Neuronal stem cell (in vitro differentiated cells): Measurements from ENCODE around the gene ATP8B4.

Experiments used
- DNase-seq: peaks from one replicate; pipeline ENCODE4 v3.0.0-alpha.2; 2013; ENCODE audit warnings: low spot score
- H2AFZ ChIP-seq: one replicate; pipeline ENCODE4 v1.6.1; 2013; ENCODE audit warnings: mild to moderate bottlenecking, low read length, inconsistent platforms
- H2AK5ac ChIP-seq: 2 replicates; pipeline ENCODE4 v1.6.1; 2013; ENCODE audit warnings: low read depth, mild to moderate bottlenecking, inconsistent platforms, low read length, moderate library complexity, mixed read lengths
- H2BK120ac ChIP-seq: 2 replicates; pipeline ENCODE4 v1.6.1; 2013; ENCODE audit warnings: low read depth, mild to moderate bottlenecking, inconsistent platforms, low read length, moderate library complexity, mixed read lengths
- H2BK12ac ChIP-seq: one replicate; pipeline ENCODE4 v1.6.1; 2013; ENCODE audit warnings: low read length, inconsistent platforms
- H2BK15ac ChIP-seq: 2 replicates; pipeline ENCODE4 v1.6.1; 2013; ENCODE audit warnings: mild to moderate bottlenecking, low read length, inconsistent platforms, mixed read lengths
- H2BK5ac ChIP-seq: one replicate; pipeline ENCODE4 v1.6.1; 2013; ENCODE audit warnings: inconsistent platforms, mild to moderate bottlenecking, low read length, moderate library complexity
- H3K14ac ChIP-seq: one replicate; pipeline ENCODE4 v1.6.1; 2013; ENCODE audit warnings: low read length, inconsistent platforms
- H3K18ac ChIP-seq: 2 replicates; pipeline ENCODE4 v1.6.1; 2013; ENCODE audit warnings: low read length, inconsistent platforms
- H3K23ac ChIP-seq: 2 replicates; pipeline ENCODE4 v1.6.1; 2013; ENCODE audit warnings: low read depth, mild to moderate bottlenecking, mixed read lengths, low read length, inconsistent platforms; ENCODE audit not compliant: poor library complexity
- H3K27ac ChIP-seq: replicated peaks from 3 replicates; pipeline ENCODE4 v1.5.1; 2013; ENCODE audit warnings: low read length, inconsistent platforms
- H3K27me3 ChIP-seq, 3 experiments: 2 replicates each; pipeline ENCODE4 v1.6.1; 2013; ENCODE audit warnings: low read length in 3 of 3, mild to moderate bottlenecking in 2 of 3, inconsistent platforms in 1 of 3, low read depth in 1 of 3, mixed read lengths in 1 of 3, moderate library complexity in 1 of 3; ENCODE audit not compliant: control insufficient read depth in 3 of 3, insufficient read depth in 3 of 3
- H3K36me3 ChIP-seq, 2 donors: replicated peaks in 1 of 2; 2 replicates each; pipeline ENCODE4 v1.6.1; 2013; ENCODE audit warnings: low read length in 2 of 2; ENCODE audit not compliant: control insufficient read depth in 2 of 2, insufficient read depth in 2 of 2
- H3K4ac ChIP-seq: 2 replicates; pipeline ENCODE4 v1.6.1; 2013; ENCODE audit warnings: inconsistent platforms, mild to moderate bottlenecking, low read length, moderate library complexity
- H3K4me1 ChIP-seq, 2 donors: 1 replicate in 1 of 2; 2 replicates in 1 of 2; pipeline ENCODE4 v1.6.1; 2013; ENCODE audit warnings: low read length in 2 of 2, low read depth in 1 of 2; ENCODE audit not compliant: control insufficient read depth in 2 of 2, insufficient read depth in 1 of 2
- H3K4me2 ChIP-seq: one replicate; pipeline ENCODE4 v1.6.1; 2013; ENCODE audit warnings: mild to moderate bottlenecking, low read length, inconsistent platforms; ENCODE audit not compliant: insufficient read depth, poor library complexity, severe bottlenecking
- H3K4me3 ChIP-seq, 2 donors: 2 replicates each; pipeline ENCODE4 v1.5.1; 2013; ENCODE audit warnings: low read length in 2 of 2, mild to moderate bottlenecking in 2 of 2, inconsistent platforms in 1 of 2, moderate library complexity in 1 of 2
- H3K79me1 ChIP-seq: one replicate; pipeline ENCODE4 v1.6.1; 2013; ENCODE audit warnings: low read depth, mild to moderate bottlenecking, inconsistent platforms, low read length, moderate library complexity
- H3K9ac ChIP-seq: one replicate; pipeline ENCODE4 v1.6.1; 2013; ENCODE audit warnings: mild to moderate bottlenecking, low read depth, low read length, inconsistent platforms; ENCODE audit not compliant: poor library complexity
- H3K9me3 ChIP-seq, 2 donors: replicated peaks in 1 of 2; 2 replicates each; pipeline versions ENCODE3 to v1.6.1; 2013; ENCODE audit warnings: low read length in 2 of 2, mild to moderate bottlenecking in 2 of 2, inconsistent platforms in 1 of 2, low read depth in 1 of 2, mixed read lengths in 1 of 2, moderate library complexity in 1 of 2; ENCODE audit not compliant: control insufficient read depth in 2 of 2, insufficient read depth in 1 of 2
- H4K8ac ChIP-seq: one replicate; pipeline ENCODE4 v1.6.1; 2013; ENCODE audit warnings: low read depth, mild to moderate bottlenecking, inconsistent platforms, low read length, moderate library complexity
- H4K91ac ChIP-seq: one replicate; pipeline ENCODE4 v1.6.1; 2013; ENCODE audit warnings: low read length, low read depth, mild to moderate bottlenecking, inconsistent platforms; ENCODE audit not compliant: poor library complexity
- WGBS, 2 donors: extraction: QIAGEN DNeasy Blood & Tissue Kit; methylation state at CpG; one replicate each; pipeline ENCODE4 v1.1.7; 2013; ENCODE audit warnings: missing lambda C conversion rate in 2 of 2, mixed read lengths in 1 of 2; ENCODE audit not compliant: insufficient read length in 2 of 2, insufficient replicate concordance in 1 of 2; ENCODE audit errors: extremely low coverage in 2 of 2; 5-methylcytosine and 5-hydroxymethylcytosine counted together

Gene ATP8B4

GRCh38 chr15:49984436-49984835, 134.6 kb downstream of the ATP8B4 start:
- H3K27me3 ChIP-seq: no peaks in the 10 kb centered on the region
- DNase-seq: no peak
- no peak overlapping the region for H2AFZ ChIP-seq
- no peak overlapping the region for H3K9ac ChIP-seq
- peaks cover 0 to 2% of the 10 kb centered on the region in 2 donors for H3K9me3 ChIP-seq
- no peak overlapping the region for H2BK120ac ChIP-seq
- no peak overlapping the region for H3K23ac ChIP-seq
- H2BK5ac ChIP-seq: no peak overlapping the region
- no peak overlapping the region for H4K91ac ChIP-seq
- no peak overlapping the region for H4K8ac ChIP-seq
- no peak overlapping the region for H3K27ac ChIP-seq
- H3K36me3 ChIP-seq: no peaks in the 10 kb centered on the region
- no peak overlapping the region for H2AK5ac ChIP-seq
- no peak overlapping the region for H2BK15ac ChIP-seq
- H3K4me1 ChIP-seq: no peaks in the 10 kb centered on the region
- H3K4me3 ChIP-seq: no peak overlapping the region
- H3K14ac ChIP-seq: no peak overlapping the region
- H3K4ac ChIP-seq: no peak overlapping the region
- no peak overlapping the region for H3K4me2 ChIP-seq
- no CpG with 5 or more reads among the region's 2 CpGs for WGBS, 2 donors
- H3K79me1 ChIP-seq: no peaks in the 10 kb centered on the region
- H3K18ac ChIP-seq: no peak overlapping the region
- H2BK12ac ChIP-seq: no peak overlapping the region

- Histone ChIP-seq H2AK5ac (no peak overlapping the region), H3K18ac (no peak overlapping the region), H2AFZ (no peak overlapping the region), H2BK12ac (no peak overlapping the region), H3K9ac (no peak overlapping the region), H3K79me1 (no peaks in the 10 kb centered on the region), H4K91ac (no peak overlapping the region), H3K27me3 (no peaks in the 10 kb centered on the region), H3K36me3 (no peaks in the 10 kb centered on the region), H3K27ac (no peak overlapping the region), H3K4me1 (no peaks in the 10 kb centered on the region), H3K4me2 (no peak overlapping the region), H2BK5ac (no peak overlapping the region), H3K23ac (no peak overlapping the region), H4K8ac (no peak overlapping the region), H3K4me3 (no peak overlapping the region), H2BK15ac (no peak overlapping the region), H2BK120ac (no peak overlapping the region), H3K4ac (no peak overlapping the region), H3K14ac (no peak overlapping the region), H3K9me3 (peaks cover 0 to 2% of the 10 kb centered on the region in 2 donors)
- no peak for DNase-seq
- WGBS, 2 donors: no CpG with 5 or more reads among the region's 3 CpGs
Measured at GRCh38 chr15:49982584-49982983, 136.4 kb downstream of the ATP8B4 start.

- Histone ChIP-seq H2BK120ac (no peak overlapping the region), H3K4me1 (no peaks in the 10 kb centered on the region), H3K27ac (no peak overlapping the region), H3K79me1 (no peaks in the 10 kb centered on the region), H3K36me3 (no peaks in the 10 kb centered on the region), H3K4me3 (no peak overlapping the region), H3K14ac (no peak overlapping the region), H3K27me3 (no peaks in the 10 kb centered on the region), H2BK5ac (no peak overlapping the region), H3K4ac (no peak overlapping the region), H2AFZ (no peak overlapping the region), H4K91ac (no peak overlapping the region), H3K18ac (no peak overlapping the region), H3K4me2 (no peak overlapping the region), H3K9ac (no peak overlapping the region), H4K8ac (no peak overlapping the region), H2AK5ac (no peak overlapping the region), H3K9me3 (peaks cover 0 to 2% of the 10 kb centered on the region in 2 donors), H3K23ac (no peak overlapping the region), H2BK12ac (no peak overlapping the region), H2BK15ac (no peak overlapping the region)
- DNase-seq: no peak
- no CpG with 5 or more reads among the region's 2 CpGs for WGBS, 2 donors
Measured at GRCh38 chr15:49979705-49980382, 139.2 kb downstream of the ATP8B4 start.

- Histone ChIP-seq H3K27ac (no peak overlapping the region), H2AK5ac (no peak overlapping the region), H3K4ac (no peak overlapping the region), H2BK5ac (no peak overlapping the region), H2BK120ac (no peak overlapping the region), H4K91ac (no peak overlapping the region), H3K23ac (no peak overlapping the region), H3K14ac (no peak overlapping the region), H3K4me2 (no peak overlapping the region), H2AFZ (no peak overlapping the region), H3K36me3 (no peaks in the 10 kb centered on the region), H3K27me3 (no peaks in the 10 kb centered on the region), H4K8ac (no peak overlapping the region), H3K4me3 (no peak overlapping the region), H3K9ac (no peak overlapping the region), H3K4me1 (no peaks in the 10 kb centered on the region), H3K79me1 (no peaks in the 10 kb centered on the region), H3K9me3 (no peaks in the 10 kb centered on the region), H2BK12ac (no peak overlapping the region), H3K18ac (no peak overlapping the region), H2BK15ac (no peak overlapping the region)
- WGBS, 2 donors: no CpG with 5 or more reads among the region's 2 CpGs
- DNase-seq: no peak
Measured at GRCh38 chr15:49978121-49978520, 140.9 kb downstream of the ATP8B4 start.
